Fibroblast of lung (primary cell): Measurements from ENCODE around the gene ERBB4. TPM values are rescaled to one million over a fixed set of nuclear protein-coding genes. Genes with fewer than 3 reads are reported as not detected.

ENCODE experiments used
- DNase-seq, 2 donors: peaks; one replicate each; pipeline versions ENCODE4 v3.0.0 to v3.0.0-alpha.2; 2010; ENCODE audit warnings: low read depth in 2 of 2
- H2AFZ ChIP-seq: 2 replicates; pipeline ENCODE4 v1.5.1; 2012; ENCODE audit warnings: low read length, control low read depth, inconsistent platforms
- H3K27ac ChIP-seq: 2 replicates; pipeline ENCODE4 v1.5.1; 2011; ENCODE audit warnings: low read length, control low read depth; ENCODE audit not compliant: insufficient read depth
- H3K27me3 ChIP-seq: 2 replicates; pipeline ENCODE4 v1.5.1; 2011; ENCODE audit warnings: mild to moderate bottlenecking, low read length; ENCODE audit not compliant: control insufficient read depth, insufficient read depth
- H3K36me3 ChIP-seq: 2 replicates; pipeline ENCODE4 v1.5.1; 2011; ENCODE audit warnings: low read length; ENCODE audit not compliant: control insufficient read depth, insufficient read depth
- H3K4me1 ChIP-seq: 2 replicates; pipeline ENCODE4 v1.5.1; 2011; ENCODE audit warnings: low read length; ENCODE audit not compliant: control insufficient read depth, insufficient read depth; ENCODE audit errors: extremely low read depth
- H3K4me2 ChIP-seq: 2 replicates; pipeline ENCODE4 v1.5.1; 2011; ENCODE audit warnings: low read length, control low read depth; ENCODE audit not compliant: insufficient read depth; ENCODE audit errors: extremely low read depth
- H3K4me3 ChIP-seq, 4 experiments: fragments of 200-600 bp in 1 of 4; sonication (generic) in 1 of 4; replicated peaks in 1 of 4; 2 replicates each; pipeline ENCODE4 v1.5.1; 2011 to 2016; ENCODE audit warnings: low read length in 4 of 4, low read depth in 3 of 4, mild to moderate bottlenecking in 3 of 4, control low read depth in 2 of 4, inconsistent platforms in 1 of 4, mixed read lengths in 1 of 4; ENCODE audit not compliant: insufficient read depth in 1 of 4; ENCODE audit errors: control extremely low read depth in 1 of 4
- H3K79me2 ChIP-seq: 2 replicates; pipeline ENCODE4 v1.5.1; 2012; ENCODE audit warnings: mild to moderate bottlenecking, low read length, inconsistent platforms; ENCODE audit not compliant: control insufficient read depth, insufficient read depth
- H3K9ac ChIP-seq: 2 replicates; pipeline ENCODE4 v1.5.1; 2011; ENCODE audit warnings: mild to moderate bottlenecking, low read length, control low read depth; ENCODE audit not compliant: insufficient read depth
- H3K9me3 ChIP-seq: 2 replicates; pipeline ENCODE4 v1.5.1; 2012; ENCODE audit warnings: low read depth, low read length; ENCODE audit not compliant: control insufficient read depth, insufficient read depth
- H4K20me1 ChIP-seq: 2 replicates; pipeline ENCODE4 v1.5.1; 2011; ENCODE audit warnings: low read length; ENCODE audit not compliant: control insufficient read depth, insufficient read depth; ENCODE audit errors: extremely low read depth
- CTCF ChIP-seq, 2 donors: IDR thresholded peaks in 1 of 2; conservative IDR thresholded peaks in 1 of 2; 1 replicate in 1 of 2; 2 replicates in 1 of 2; pipeline ENCODE4 v1.5.1; 2011 to 2012; ENCODE audit warnings: low read length in 2 of 2, control low read depth in 1 of 2, inconsistent platforms in 1 of 2, low read depth in 1 of 2, mild to moderate bottlenecking in 1 of 2
- EZH2 ChIP-seq: IDR thresholded peaks from 2 replicates; pipeline ENCODE4 v1.5.1; 2012; ENCODE audit warnings: low read length, control low read depth, mild to moderate bottlenecking; ENCODE audit errors: missing control alignments
- polyA plus RNA-seq, 2 donors: library from polyadenylated mRNA; depleted of rRNA in 1 of 2; stranded (reverse) in 1 of 2; unstranded in 1 of 2; fragments of >200 nt; gene quantifications; 2 replicates each; pipeline ENCODE4 v1.2.1, GENCODE V29; 2011 to 2012; ENCODE audit warnings: missing spikeins in 1 of 2
- total RNA-seq: library from RNA; depleted of rRNA; stranded (reverse); fragments of >200 nt; gene quantifications from 2 replicates; pipeline ENCODE4 v1.2.1, GENCODE V29; 2014

The ERBB4 gene
- total and polyA plus RNA-seq, 2 donors (not counting 1 experiment from before 2014, with no cell fraction given), result 0.08 to 0.17 TPM

GRCh38 chr2:212530991-212531390 lies 7.6 kb downstream of the ERBB4 start:
- H3K9ac ChIP-seq, result no peak overlapping the region
- no peak overlapping the region for H3K27ac ChIP-seq
- no peak overlapping the region for H3K4me2 ChIP-seq
- H3K36me3 ChIP-seq, result no peaks in the 10 kb centered on the region
- no peaks in the 10 kb centered on the region for H3K79me2 ChIP-seq
- peaks cover 2% of the 10 kb centered on the region for H3K27me3 ChIP-seq
- no peak for TF ChIP-seq EZH2
- TF ChIP-seq CTCF (conservative IDR thresholded peaks at IDR 0.05 in 1 of 2, IDR thresholded peaks at IDR 0.05 in 1 of 2; ENCODE audit: low read depth in 1 of 2, low read length in 2 of 2), result no peak
- H3K4me3 ChIP-seq, result no peak overlapping the region
- no peaks in the 10 kb centered on the region for H3K4me1 ChIP-seq
- H4K20me1 ChIP-seq, result no peaks in the 10 kb centered on the region
- H2AFZ ChIP-seq, result no peak overlapping the region
- no peak for DNase-seq
- H3K9me3 ChIP-seq, result no peaks in the 10 kb centered on the region

- TF ChIP-seq CTCF (conservative IDR thresholded peaks at IDR 0.05 in 1 of 2, IDR thresholded peaks at IDR 0.05 in 1 of 2; ENCODE audit: low read depth in 1 of 2, low read length in 2 of 2) (no peak), EZH2 (no peak)
- no peaks in the 10 kb centered on the region for H4K20me1 ChIP-seq
- no peaks in the 10 kb centered on the region for H3K36me3 ChIP-seq
- H2AFZ ChIP-seq, result no peak overlapping the region
- H3K79me2 ChIP-seq, result no peaks in the 10 kb centered on the region
- H3K4me3 ChIP-seq, result no peak overlapping the region
- no peak overlapping the region for H3K27ac ChIP-seq
- DNase-seq, result no peak
- no peaks in the 10 kb centered on the region for H3K4me1 ChIP-seq
- H3K4me2 ChIP-seq, result no peak overlapping the region
- H3K9ac ChIP-seq, result no peak overlapping the region
- no peaks in the 10 kb centered on the region for H3K9me3 ChIP-seq
- H3K27me3 ChIP-seq, result no peaks in the 10 kb centered on the region
These were observed 8.2 kb downstream of the ERBB4 start for GRCh38 chr2:212530373-212530772.

GRCh38 chr2:212528106-212528856 lies 10.3 kb downstream of the ERBB4 start:
- H3K4me3 ChIP-seq, result no peak overlapping the region
- no peaks in the 10 kb centered on the region for H3K9me3 ChIP-seq
- H2AFZ ChIP-seq, result no peak overlapping the region
- no peak for DNase-seq
- H3K79me2 ChIP-seq, result no peaks in the 10 kb centered on the region
- H3K27me3 ChIP-seq, result no peaks in the 10 kb centered on the region
- H3K4me2 ChIP-seq, result no peak overlapping the region
- H3K27ac ChIP-seq, result no peak overlapping the region
- H4K20me1 ChIP-seq, result no peaks in the 10 kb centered on the region
- no peaks in the 10 kb centered on the region for H3K4me1 ChIP-seq
- TF ChIP-seq EZH2, result no peak
- no peak for TF ChIP-seq CTCF (conservative IDR thresholded peaks at IDR 0.05 in 1 of 2, IDR thresholded peaks at IDR 0.05 in 1 of 2; ENCODE audit: low read depth in 1 of 2, low read length in 2 of 2)
- H3K36me3 ChIP-seq, result no peaks in the 10 kb centered on the region
- no peak overlapping the region for H3K9ac ChIP-seq
